ENCODE measurements around the gene B4GALNT3. TPM values are rescaled to one million over a fixed set of nuclear protein-coding genes. Genes with fewer than 3 reads are reported as not detected.

The B4GALNT3 gene
- total and polyA plus RNA-seq, 2 experiments from 2014 or later, result 2.8 to 15.8 TPM

DNA sequence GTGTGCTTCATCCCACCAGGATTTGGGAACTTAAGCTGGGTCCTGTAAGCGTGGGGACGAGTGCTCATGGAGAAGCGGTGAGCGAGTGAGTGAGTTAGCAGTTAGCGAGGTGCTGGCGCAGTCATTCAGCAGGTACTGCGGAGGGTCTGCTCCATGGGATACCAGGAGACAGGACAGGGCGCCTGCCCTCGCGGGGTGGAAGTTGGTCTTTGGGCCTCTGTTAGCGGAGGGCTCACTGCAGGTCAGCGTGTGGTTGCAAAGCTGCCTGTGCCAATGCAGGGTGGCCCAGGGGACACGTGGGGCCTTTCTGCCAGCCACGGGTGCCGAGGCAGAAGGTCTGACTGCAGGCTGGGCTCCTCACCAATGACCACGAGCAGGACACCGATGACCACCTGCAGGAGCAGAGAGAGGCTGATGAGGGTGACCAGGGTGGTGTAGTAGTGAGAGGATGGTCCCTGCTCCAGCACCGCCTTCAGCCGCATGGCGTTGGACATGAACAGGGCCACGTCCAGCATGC, 105.9 kb downstream of the B4GALNT3 start:
- Histone ChIP-seq H3K79me2 (replicated peaks; ENCODE audit: insufficient read depth) (no peaks in the 10 kb centered on the region), H3K4me3 (no peak overlapping the region), H3K36me3 (ENCODE audit: insufficient read depth) (no peaks in the 10 kb centered on the region), H3K4me2 (no peak overlapping the region), H3F3A (replicated peaks; ENCODE audit: low read depth) (0 out of 2 replicates have a peak, but pooled peaks cover 1% of the 10 kb centered on the region), H4K20me1 (replicated peaks; ENCODE audit: insufficient read depth) (no peaks in the 10 kb centered on the region), H3K9me2 (ENCODE audit: insufficient read depth) (no peaks in the 10 kb centered on the region), H3K27me3 (ENCODE audit: insufficient read depth) (no peaks in the 10 kb centered on the region), H3K4me1 (ENCODE audit: insufficient read depth) (peaks cover 3% of the 10 kb centered on the region; the same call in 1 of the 2 replicates), H2AFZ (no peak overlapping the region), H3K27ac (ENCODE audit: low read depth) (no peak overlapping the region)
- DNase-seq (ENCODE audit: low spot score) (no peak), ATAC-seq (no peak)
- peaks cover 18% of the 10 kb centered on the region for H3K27me3 Mint-ChIP-seq (ENCODE audit: insufficient read depth, low read depth, poor library complexity)
- H3K9me3 Mint-ChIP-seq, result no peaks in the 10 kb centered on the region
- no peaks in the 10 kb centered on the region; the same call in 2 of the 3 replicates for H3K36me3 Mint-ChIP-seq (ENCODE audit: low read depth)
- TF ChIP-seq STAT1 (IDR thresholded peaks at IDR 0.05; ENCODE audit: unreplicated experiment), result no peak
- TF ChIP-seq ZNF331 (CRISPR knock-in tag; IDR thresholded peaks at IDR 0.05; ENCODE audit: low read depth), result no peak
- no peak for TF ChIP-seq EZH2phosphoT487 (IDR thresholded peaks at IDR 0.05; ENCODE audit: unreplicated experiment)
- TF ChIP-seq, protein P1, sequence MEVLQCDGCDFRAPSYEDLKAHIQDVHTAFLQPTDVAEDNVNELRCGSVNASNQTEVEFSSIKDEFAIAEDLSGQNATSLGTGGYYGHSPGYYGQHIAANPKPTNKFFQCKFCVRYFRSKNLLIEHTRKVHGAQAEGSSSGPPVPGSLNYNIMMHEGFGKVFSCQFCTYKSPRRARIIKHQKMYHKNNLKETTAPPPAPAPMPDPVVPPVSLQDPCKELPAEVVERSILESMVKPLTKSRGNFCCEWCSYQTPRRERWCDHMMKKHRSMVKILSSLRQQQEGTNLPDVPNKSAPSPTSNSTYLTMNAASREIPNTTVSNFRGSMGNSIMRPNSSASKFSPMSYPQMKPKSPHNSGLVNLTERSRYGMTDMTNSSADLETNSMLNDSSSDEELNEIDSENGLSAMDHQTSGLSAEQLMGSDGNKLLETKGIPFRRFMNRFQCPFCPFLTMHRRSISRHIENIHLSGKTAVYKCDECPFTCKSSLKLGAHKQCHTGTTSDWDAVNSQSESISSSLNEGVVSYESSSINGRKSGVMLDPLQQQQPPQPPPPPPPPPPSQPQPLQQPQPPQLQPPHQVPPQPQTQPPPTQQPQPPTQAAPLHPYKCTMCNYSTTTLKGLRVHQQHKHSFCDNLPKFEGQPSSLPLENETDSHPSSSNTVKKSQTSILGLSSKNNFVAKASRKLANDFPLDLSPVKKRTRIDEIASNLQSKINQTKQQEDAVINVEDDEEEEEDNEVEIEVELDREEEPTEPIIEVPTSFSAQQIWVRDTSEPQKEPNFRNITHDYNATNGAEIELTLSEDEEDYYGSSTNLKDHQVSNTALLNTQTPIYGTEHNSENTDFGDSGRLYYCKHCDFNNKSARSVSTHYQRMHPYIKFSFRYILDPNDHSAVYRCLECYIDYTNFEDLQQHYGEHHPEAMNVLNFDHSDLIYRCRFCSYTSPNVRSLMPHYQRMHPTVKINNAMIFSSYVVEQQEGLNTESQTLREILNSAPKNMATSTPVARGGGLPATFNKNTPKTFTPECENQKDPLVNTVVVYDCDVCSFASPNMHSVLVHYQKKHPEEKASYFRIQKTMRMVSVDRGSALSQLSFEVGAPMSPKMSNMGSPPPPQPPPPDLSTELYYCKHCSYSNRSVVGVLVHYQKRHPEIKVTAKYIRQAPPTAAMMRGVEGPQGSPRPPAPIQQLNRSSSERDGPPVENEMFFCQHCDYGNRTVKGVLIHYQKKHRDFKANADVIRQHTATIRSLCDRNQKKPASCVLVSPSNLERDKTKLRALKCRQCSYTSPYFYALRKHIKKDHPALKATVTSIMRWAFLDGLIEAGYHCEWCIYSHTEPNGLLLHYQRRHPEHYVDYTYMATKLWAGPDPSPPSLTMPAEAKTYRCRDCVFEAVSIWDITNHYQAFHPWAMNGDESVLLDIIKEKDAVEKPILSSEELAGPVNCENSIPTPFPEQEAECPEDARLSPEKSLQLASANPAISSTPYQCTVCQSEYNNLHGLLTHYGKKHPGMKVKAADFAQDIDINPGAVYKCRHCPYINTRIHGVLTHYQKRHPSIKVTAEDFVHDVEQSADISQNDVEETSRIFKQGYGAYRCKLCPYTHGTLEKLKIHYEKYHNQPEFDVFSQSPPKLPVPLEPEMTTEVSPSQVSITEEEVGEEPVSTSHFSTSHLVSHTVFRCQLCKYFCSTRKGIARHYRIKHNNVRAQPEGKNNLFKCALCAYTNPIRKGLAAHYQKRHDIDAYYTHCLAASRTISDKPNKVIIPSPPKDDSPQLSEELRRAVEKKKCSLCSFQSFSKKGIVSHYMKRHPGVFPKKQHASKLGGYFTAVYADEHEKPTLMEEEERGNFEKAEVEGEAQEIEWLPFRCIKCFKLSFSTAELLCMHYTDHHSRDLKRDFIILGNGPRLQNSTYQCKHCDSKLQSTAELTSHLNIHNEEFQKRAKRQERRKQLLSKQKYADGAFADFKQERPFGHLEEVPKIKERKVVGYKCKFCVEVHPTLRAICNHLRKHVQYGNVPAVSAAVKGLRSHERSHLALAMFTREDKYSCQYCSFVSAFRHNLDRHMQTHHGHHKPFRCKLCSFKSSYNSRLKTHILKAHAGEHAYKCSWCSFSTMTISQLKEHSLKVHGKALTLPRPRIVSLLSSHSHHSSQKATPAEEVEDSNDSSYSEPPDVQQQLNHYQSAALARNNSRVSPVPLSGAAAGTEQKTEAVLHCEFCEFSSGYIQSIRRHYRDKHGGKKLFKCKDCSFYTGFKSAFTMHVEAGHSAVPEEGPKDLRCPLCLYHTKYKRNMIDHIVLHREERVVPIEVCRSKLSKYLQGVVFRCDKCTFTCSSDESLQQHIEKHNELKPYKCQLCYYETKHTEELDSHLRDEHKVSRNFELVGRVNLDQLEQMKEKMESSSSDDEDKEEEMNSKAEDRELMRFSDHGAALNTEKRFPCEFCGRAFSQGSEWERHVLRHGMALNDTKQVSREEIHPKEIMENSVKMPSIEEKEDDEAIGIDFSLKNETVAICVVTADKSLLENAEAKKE (CRISPR knock-in tag; IDR thresholded peaks at IDR 0.05), result no peak
- TF ChIP-seq, protein P2, sequence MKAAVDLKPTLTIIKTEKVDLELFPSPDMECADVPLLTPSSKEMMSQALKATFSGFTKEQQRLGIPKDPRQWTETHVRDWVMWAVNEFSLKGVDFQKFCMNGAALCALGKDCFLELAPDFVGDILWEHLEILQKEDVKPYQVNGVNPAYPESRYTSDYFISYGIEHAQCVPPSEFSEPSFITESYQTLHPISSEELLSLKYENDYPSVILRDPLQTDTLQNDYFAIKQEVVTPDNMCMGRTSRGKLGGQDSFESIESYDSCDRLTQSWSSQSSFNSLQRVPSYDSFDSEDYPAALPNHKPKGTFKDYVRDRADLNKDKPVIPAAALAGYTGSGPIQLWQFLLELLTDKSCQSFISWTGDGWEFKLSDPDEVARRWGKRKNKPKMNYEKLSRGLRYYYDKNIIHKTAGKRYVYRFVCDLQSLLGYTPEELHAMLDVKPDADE (IDR thresholded peaks at IDR 0.05), result no peak
- no peak for TF ChIP-seq CREB1 (CRISPR knock-in tag; IDR thresholded peaks at IDR 0.05; ENCODE audit: low read depth)
- no peak for TF ChIP-seq EZH2 (IDR thresholded peaks at IDR 0.05; ENCODE audit: low read depth, unreplicated experiment)
- TF ChIP-seq, protein P3, sequence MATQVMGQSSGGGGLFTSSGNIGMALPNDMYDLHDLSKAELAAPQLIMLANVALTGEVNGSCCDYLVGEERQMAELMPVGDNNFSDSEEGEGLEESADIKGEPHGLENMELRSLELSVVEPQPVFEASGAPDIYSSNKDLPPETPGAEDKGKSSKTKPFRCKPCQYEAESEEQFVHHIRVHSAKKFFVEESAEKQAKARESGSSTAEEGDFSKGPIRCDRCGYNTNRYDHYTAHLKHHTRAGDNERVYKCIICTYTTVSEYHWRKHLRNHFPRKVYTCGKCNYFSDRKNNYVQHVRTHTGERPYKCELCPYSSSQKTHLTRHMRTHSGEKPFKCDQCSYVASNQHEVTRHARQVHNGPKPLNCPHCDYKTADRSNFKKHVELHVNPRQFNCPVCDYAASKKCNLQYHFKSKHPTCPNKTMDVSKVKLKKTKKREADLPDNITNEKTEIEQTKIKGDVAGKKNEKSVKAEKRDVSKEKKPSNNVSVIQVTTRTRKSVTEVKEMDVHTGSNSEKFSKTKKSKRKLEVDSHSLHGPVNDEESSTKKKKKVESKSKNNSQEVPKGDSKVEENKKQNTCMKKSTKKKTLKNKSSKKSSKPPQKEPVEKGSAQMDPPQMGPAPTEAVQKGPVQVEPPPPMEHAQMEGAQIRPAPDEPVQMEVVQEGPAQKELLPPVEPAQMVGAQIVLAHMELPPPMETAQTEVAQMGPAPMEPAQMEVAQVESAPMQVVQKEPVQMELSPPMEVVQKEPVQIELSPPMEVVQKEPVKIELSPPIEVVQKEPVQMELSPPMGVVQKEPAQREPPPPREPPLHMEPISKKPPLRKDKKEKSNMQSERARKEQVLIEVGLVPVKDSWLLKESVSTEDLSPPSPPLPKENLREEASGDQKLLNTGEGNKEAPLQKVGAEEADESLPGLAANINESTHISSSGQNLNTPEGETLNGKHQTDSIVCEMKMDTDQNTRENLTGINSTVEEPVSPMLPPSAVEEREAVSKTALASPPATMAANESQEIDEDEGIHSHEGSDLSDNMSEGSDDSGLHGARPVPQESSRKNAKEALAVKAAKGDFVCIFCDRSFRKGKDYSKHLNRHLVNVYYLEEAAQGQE (IDR thresholded peaks at IDR 0.05; ENCODE audit: unreplicated experiment), result no peak
- no peak for TF ChIP-seq POLR2AphosphoS5 (IDR thresholded peaks at IDR 0.05; ENCODE audit: low read depth)
- no peak for TF ChIP-seq NANOG (IDR thresholded peaks at IDR 0.05; ENCODE audit: borderline replicate concordance)
- TF ChIP-seq CTCF (conservative IDR thresholded peaks at IDR 0.05; ENCODE audit: low read depth in 2 of 2), result no peak
- TF ChIP-seq ZNF114 (CRISPR knock-in tag; IDR thresholded peaks at IDR 0.05), result no peak
- no peak for TF ChIP-seq JUNB (IDR thresholded peaks at IDR 0.05; ENCODE audit: unreplicated experiment)
- H3K4me1 Mint-ChIP-seq, result peaks cover 3% of the 10 kb centered on the region
- no peak overlapping the region for H3K4me3 Mint-ChIP-seq
- H3K27ac Mint-ChIP-seq, result no peak overlapping the region; the same call in 1 of the 2 replicates
